ENCODE results near the gene GDF2. TPM values are rescaled to one million over a fixed set of nuclear protein-coding genes. Genes with fewer than 3 reads are reported as not detected.

GDF2 gene
- total RNA-seq, 1 donor from 2014 or later = not detected

GRCh38 chr10:47370015-47370767, 47.9 kb downstream of the GDF2 start:
- no peak for DNase-seq

- DNase-seq = no peak
Observed at GRCh38 chr10:47370878-47371277, 48.6 kb downstream of the GDF2 start.

- DNase-seq = no peak
Observed at GRCh38 chr10:47371629-47372485, 49.6 kb downstream of the GDF2 start.

GRCh38 chr10:47372726-47373125, 50.5 kb downstream of the GDF2 start:
- DNase-seq = no peak

GRCh38 chr10:47374611-47375536, 52.6 kb downstream of the GDF2 start:
- DNase-seq = peak; percentile 71

- no peak for DNase-seq
Observed at GRCh38 chr10:47376522-47377220, 54.4 kb downstream of the GDF2 start.

Other genes with a start within 250 kb of the GDF2 start
- 32.6 TPM for gene GDF10, start 22.3 kb upstream of the GDF2 start, total RNA-seq
- gene RBP3, start 25.9 kb downstream of the GDF2 start, total RNA-seq = not detected
- gene ZNF488, start 61.8 kb downstream of the GDF2 start, total RNA-seq = 1.4 TPM
- gene ANXA8, start 161.7 kb downstream of the GDF2 start, total RNA-seq = 9.3 TPM
- not detected for gene FAM25G, start 169.2 kb downstream of the GDF2 start, total RNA-seq
- gene AGAP9, start 201.2 kb downstream of the GDF2 start, total RNA-seq = 2.2 TPM

Measured in tongue (tissue), 2 donors.